GM12872 (cell line): Measurements from ENCODE around the gene RBFOX1.

Experiments
- CTCF ChIP-seq: IDR thresholded peaks from 3 replicates; pipeline ENCODE4 v1.5.1; 2011; ENCODE audit warnings: low read depth, mild to moderate bottlenecking, low read length, moderate library complexity; ENCODE audit not compliant: insufficient read depth

Gene RBFOX1

GRCh38 chr16:7449306-7449705 is 116.7 kb downstream of the RBFOX1 start:
- no peak for TF ChIP-seq CTCF

GRCh38 chr16:7449808-7450207 is 117.2 kb downstream of the RBFOX1 start:
- no peak for TF ChIP-seq CTCF

- TF ChIP-seq CTCF = no peak
Measured at GRCh38 chr16:7450440-7450839, 117.8 kb downstream of the RBFOX1 start.

- no peak for TF ChIP-seq CTCF
Measured at GRCh38 chr16:7452090-7452489, 119.4 kb downstream of the RBFOX1 start.

GRCh38 chr16:7456211-7456610 is 123.6 kb downstream of the RBFOX1 start:
- no peak for TF ChIP-seq CTCF

- no peak for TF ChIP-seq CTCF
Measured at GRCh38 chr16:7458144-7458543, 125.5 kb downstream of the RBFOX1 start.

- no peak for TF ChIP-seq CTCF
Measured at GRCh38 chr16:7470344-7470743, 137.7 kb downstream of the RBFOX1 start.

- TF ChIP-seq CTCF = no peak
Measured at GRCh38 chr16:7471268-7471667, 138.6 kb downstream of the RBFOX1 start.
